ENCODE results near the gene PANX1.

Gene PANX1

GRCh38 chr11:94181943-94182342 is 53.3 kb downstream of the PANX1 start:
- H3K4me3 ChIP-seq (ENCODE audit: control insufficient read depth, low read depth, low read length) = no peak overlapping the region
- no peak for TF ChIP-seq CTCF (IDR thresholded peaks at IDR 0.05; ENCODE audit: control insufficient read depth, insufficient read depth, low read depth, low read length, missing control alignments)
- no peak for DNase-seq (ENCODE audit: low read depth)

DNA sequence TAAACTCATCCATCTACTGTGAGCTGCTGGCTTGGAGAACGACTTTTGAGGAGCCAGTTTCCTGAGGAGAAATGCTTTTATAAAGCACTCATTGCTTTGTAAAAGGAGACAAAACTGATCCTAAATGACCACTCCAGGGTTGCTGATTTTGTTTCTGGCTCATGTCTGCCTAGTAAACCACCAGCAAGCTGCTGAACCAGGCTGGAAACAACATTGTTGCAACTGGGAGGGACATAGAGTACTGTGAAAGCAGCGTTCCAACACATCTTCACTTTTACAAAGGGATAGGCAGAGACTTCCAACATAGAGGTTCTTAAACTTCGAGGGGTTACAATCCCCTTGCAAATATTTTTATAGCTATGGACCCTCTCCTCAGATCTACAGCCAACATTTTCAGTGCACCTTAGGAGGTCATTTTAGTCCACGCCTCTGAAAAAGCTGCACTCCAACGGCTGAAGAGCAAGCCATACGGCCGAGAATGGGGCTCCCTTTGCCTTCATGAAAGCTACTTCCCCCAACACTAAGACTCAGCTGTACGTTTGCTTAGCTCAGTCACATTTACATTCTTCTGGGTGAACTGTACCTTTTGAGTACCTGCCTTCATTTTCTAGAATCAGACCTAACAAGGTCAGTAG is 54.7 kb downstream of the PANX1 start:
- no peak overlapping the region for H3K4me3 ChIP-seq (ENCODE audit: control insufficient read depth, low read depth, low read length)
- no peak for TF ChIP-seq CTCF (IDR thresholded peaks at IDR 0.05; ENCODE audit: control insufficient read depth, insufficient read depth, low read depth, low read length, missing control alignments)

DNA sequence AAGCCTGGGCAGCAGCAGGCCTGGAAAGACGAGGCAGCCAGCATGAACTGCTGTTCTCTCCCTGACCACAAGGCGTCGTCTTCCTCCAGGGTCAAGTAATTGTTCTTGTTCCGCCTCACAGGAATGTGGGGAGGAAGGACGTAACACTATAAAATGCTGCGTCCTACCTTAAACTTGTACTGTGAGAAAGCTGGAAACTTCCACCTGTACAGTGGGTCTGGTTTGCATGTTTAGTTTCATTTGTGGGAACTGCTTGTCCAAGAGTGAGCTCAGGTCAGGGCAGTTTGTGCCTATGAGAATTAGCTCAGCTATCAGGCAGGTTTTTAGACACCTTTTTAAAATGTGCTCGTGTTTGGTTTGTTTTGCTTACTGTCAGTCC is 55.2 kb downstream of the PANX1 start:
- H3K4me3 ChIP-seq (ENCODE audit: control insufficient read depth, low read depth, low read length) = no peak overlapping the region
- DNase-seq (ENCODE audit: low read depth) = no peak
- TF ChIP-seq CTCF (IDR thresholded peaks at IDR 0.05; ENCODE audit: control insufficient read depth, insufficient read depth, low read depth, low read length, missing control alignments) = peak; percentile 66

More for the DNA sequence above, 54.7 kb downstream of the PANX1 start:
- DNase-seq (ENCODE audit: low read depth) = no peak

- DNase-seq (ENCODE audit: low read depth) = no peak
- H3K4me3 ChIP-seq (ENCODE audit: control insufficient read depth, low read depth, low read length) = no peak overlapping the region
- no peak for TF ChIP-seq CTCF (IDR thresholded peaks at IDR 0.05; ENCODE audit: control insufficient read depth, insufficient read depth, low read depth, low read length, missing control alignments)
These were observed 55.7 kb downstream of the PANX1 start for GRCh38 chr11:94184362-94184761.

DNA sequence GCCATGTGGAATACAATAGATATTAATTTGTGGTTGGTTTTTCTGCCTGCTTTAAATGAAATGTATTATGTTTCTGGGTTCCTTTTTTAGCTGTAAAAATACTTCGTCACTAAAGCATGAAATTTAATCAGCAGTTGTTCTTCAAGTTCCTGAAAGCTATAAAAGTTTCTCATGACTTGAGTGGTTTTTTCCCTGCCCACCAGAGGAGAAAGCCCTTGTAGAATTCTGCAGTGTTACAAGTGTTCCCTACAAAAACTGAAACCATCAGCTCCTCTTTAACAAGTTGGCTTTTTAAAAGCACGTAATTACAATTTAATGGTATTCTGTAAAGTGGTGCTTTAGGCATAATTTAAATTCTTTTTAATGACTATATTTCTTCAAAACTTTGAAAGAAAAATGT is 56.2 kb downstream of the PANX1 start:
- no peak for TF ChIP-seq CTCF (IDR thresholded peaks at IDR 0.05; ENCODE audit: control insufficient read depth, insufficient read depth, low read depth, low read length, missing control alignments)
- no peak for DNase-seq (ENCODE audit: low read depth)

DNA sequence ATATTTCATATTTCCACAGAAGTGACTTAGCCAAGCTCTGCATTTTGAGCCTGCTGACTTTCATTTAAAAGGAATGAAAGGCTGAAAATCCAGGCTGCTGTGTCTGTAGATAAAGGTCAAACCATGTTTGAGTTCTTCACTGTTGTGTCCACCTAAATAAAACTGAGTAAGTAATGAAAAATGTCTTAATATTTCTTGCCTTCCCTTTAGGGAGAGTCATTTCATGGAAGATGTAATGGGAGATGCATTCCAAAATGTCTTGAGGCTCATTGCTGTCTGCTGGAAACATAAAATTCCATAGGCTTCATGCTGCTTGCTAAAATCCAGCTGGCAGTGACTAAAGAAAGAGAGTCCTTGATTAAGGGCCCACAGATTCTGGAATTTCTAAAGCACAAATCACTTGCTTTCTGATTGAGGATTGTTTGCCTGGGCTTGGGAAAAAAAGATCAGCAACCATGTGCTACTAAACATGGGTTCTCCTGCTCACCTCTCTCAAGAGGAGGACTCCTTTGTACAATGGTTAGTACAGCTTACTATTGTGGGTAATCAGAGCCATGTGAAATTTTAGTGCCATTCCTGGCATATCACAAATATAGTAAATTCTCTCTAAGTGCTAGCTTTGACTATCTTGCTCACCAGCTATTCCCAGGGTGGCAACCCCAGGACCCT is 56.9 kb downstream of the PANX1 start:
- no peak overlapping the region for H3K4me3 ChIP-seq (ENCODE audit: control insufficient read depth, low read depth, low read length)
- TF ChIP-seq CTCF (IDR thresholded peaks at IDR 0.05; ENCODE audit: control insufficient read depth, insufficient read depth, low read depth, low read length, missing control alignments) = no peak
- peak; percentile 63 for DNase-seq (ENCODE audit: low read depth)

More for the DNA sequence above, 56.2 kb downstream of the PANX1 start:
- H3K4me3 ChIP-seq (ENCODE audit: control insufficient read depth, low read depth, low read length) = no peak overlapping the region
